ENCODE measurements around the gene SNW1.
"Not testable (repeated sequence)": the region's sequence is repeated elsewhere in the genome, so short reads cannot be mapped to it uniquely, and the experiment has no call there.

Gene SNW1

DNA sequence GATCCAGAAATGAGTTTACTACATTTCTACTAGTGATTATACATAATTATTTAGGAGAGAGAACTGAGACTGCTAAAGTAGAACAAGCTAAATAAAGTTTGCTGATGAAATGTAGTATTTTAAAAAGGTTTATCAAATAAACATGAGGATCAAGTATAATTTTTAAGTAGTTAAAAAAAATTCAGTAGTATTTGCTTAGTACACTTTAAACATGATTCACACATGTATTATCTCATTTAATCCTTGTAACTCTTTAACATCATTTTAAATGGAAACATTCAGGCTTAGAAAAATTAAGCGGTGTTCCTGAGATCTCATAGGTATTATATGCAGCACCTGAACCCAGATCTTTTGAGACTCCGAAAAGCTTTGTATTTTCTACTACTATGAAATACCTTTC lies 8.7 kb downstream of the SNW1 start:
- no peak for DNase-seq (ENCODE audit: low read depth, low spot score)

DNA sequence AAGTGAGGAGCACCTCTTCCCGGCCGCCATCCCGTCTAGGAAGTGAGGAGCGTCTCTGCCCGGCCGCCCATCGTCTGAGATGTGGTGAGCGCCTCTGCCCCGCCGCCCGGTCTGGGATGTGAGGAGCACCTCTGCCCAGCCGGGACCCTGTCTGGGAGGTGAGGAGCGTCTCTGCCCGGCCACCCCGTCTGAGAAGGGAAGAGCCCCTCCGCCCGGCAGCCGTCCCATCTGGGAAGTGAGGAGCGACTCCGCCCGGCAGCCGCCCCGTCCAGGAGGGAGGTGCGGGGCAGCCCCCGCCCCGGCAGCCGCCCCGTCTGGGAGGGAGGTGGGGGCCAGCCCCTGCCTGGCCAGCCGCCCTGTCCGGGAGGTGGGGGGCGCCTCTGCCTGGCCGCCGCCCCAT lies 13.5 kb downstream of the SNW1 start:
- DNase-seq (ENCODE audit: low read depth, low spot score) = not testable (repeated sequence)

DNA sequence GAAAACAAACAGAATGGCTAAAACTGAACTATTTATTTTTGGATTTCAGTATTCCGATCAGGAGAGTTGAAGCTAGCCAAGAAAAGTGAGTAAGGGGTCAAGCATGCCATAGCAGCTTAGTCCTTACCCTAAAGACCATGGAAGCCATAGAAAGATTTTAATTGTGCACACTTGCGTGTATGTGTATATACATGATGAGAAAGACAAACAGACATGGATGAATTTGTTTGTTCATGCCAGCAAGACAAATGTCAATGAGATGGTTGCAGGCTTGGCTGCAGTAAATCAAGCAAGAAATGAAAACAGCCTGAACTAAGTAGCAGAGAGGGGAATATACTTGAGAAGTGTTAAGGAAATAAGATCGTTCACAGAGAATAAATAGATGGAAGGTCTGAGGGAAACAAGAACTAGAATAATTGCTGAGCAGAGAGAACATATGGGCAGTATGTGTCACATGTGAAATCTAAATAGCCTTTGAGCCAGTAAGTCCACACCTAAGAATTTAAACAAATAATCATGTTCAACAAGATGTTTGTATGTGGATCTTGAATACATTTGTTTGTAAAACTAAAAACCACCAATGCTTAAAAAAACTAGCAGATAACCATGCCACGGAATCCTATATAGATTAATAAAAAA lies 14.8 kb downstream of the SNW1 start:
- DNase-seq (ENCODE audit: low read depth, low spot score) = no peak

DNA sequence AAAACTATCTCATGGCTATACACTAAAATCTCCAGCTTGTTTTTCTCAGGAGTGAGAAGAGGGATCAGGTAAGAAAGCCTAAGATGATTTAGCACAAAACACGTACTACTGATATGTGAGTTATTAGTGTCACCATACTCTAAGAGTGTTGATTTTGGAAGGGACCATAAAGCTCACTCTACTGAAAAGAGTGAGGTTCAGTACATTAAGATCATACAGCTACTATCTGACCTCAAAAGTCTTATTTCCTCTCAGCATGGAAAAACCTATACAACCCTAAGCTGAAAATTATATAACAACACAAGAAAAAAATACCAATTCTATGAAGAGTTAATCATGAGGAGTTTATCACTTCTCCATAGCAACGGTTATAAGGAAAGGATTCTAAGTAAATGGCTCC lies 19.5 kb downstream of the SNW1 start:
- DNase-seq (ENCODE audit: low read depth, low spot score) = no peak

DNA sequence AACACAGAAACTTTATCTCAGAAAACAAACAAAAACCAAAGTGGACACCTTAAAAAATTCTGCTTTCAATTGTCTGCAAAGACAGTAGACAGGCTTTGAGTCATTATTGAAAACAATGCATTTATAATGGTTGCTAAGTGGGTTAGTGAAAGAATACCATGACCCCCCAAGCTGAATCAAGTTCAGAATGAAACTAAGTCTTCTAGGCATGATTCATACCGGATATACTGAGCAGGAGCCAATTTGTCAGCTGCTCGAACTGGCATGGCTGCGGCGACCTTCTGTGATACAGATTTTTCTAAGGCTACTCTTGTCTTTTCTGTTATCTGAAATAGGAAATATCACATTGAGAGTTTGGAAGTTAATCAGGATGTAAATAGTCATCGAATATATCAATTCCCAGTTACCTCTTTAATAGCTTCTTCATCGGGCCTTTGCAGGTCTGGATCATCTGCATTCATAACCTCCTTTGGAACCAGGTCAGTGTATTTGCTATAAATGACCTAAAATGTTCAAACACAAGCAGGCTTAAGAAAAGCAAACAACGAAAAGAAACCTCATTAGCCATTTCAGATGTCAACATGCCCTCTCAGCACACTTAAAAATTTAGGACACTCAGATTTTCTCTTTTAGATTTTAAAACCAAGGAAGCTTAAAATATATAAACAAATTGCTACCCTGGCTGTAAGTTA lies 22.3 kb downstream of the SNW1 start:
- no peak for DNase-seq (ENCODE audit: low read depth, low spot score)

DNA sequence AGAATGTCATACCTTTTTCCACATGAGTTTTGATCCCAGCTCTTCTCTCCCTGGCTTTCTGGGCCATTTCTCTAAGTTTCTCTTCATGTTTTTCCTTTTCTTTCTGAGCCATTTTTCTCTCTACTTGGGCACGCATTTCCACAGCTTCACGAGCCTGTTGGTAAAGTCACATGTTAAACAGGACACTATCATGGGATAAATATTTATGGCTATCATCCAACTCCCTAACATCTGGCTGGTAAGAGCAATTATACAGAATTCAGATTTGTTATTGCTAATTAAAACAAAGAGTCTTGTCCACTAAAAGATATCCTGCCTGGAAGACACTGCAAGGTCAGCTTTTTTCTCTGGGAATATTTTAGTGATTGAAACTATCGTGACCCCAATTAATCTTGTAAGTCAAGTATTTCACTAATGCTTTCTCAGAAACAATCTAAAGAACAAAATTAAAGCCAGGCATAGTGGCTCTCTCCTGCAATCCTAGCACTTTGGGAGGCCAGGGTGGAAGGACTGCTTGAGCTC lies 29.9 kb downstream of the SNW1 start:
- DNase-seq (ENCODE audit: low read depth, low spot score) = no peak

DNA sequence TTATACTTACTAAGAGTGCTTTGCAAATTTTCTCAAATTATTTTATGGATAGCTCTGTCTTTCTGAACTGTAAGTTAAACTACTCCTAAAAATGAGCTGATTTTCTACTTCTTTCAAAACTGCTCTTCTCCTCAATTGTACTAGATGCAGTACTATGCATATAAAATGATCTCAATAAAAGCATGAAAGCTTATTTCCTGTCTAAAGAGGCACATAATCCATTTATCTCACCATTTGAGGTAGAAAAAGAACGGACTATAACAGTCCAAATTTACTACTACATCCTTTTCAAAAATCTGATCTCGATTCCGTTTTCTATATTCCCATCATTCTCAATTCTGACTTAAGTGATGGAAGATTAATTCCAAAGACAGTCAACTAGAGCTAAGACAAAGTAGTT lies 38.7 kb downstream of the SNW1 start:
- DNase-seq (ENCODE audit: low read depth, low spot score) = no peak

DNA sequence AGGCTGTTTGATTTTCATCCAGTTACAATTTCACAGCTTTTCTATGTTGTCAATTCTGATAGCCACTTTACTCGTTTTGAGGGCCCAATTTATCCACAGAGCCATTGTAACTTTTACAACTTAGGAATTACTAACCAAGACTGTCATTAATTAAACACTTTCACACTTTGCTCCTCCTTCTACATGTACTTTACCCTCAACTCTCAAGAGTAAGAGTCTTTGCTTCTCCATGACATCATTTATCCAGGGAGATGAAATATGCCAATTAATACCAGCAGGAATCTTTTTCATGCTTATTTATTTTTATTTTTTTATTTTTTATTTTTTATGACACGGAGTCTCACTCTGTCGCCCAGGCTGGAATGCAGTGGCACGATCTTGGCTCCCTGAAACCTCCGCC lies 39.5 kb downstream of the SNW1 start:
- DNase-seq (ENCODE audit: low read depth, low spot score) = no peak

DNA sequence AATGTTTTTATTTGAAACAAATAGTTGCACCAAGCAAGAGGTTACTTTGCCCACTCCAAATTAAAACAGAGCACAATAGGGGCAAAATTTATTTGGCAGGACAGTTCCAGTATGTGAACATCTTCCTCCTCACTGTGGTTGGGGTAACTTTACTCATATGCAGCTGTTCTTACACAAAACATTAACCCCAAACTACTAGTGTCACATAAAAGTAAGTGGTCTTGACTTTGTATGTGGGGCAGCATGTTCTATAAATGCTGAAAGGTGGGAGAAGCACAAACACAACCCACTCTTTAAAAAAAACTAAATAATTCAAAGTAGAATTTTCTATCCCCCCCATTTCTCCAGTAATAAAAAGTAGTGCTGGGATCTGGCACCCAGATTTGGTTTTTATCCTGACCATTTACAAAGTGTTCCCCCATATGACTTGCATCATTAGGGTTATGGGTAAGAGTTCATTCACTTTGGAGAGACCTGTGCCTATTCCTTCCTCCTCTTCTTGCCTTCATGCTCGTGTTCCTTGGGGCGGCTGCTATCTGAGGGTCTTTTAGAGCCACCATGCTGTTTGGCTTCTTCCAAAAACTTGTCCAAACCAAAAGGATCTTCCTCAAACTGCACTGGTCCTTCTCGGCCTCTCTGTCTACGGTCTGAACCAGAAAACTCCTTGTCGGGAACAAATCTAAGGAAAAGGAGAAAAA lies 43.2 kb downstream of the SNW1 start:
- DNase-seq (ENCODE audit: low read depth, low spot score) = no peak

DNA sequence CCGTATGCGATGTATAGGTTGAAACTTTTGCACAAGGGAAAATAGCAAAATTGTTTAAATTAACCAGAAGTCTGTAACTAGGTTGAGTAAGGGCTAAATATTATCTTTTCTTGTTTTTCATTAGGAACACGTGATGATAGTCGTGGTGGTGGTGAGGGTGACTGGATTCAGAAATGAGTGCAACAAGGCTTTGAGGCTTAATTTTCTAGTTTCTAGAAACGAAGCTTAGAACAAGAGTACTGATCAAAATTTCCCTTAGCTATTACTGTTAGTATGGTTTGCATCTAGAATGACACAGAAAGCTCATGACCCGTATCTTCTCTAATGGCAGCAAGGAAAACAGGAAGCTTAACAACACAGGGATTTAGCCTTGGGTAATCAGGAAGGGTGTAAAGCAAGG lies 46.0 kb downstream of the SNW1 start:
- no peak for DNase-seq (ENCODE audit: low read depth, low spot score)

DNA sequence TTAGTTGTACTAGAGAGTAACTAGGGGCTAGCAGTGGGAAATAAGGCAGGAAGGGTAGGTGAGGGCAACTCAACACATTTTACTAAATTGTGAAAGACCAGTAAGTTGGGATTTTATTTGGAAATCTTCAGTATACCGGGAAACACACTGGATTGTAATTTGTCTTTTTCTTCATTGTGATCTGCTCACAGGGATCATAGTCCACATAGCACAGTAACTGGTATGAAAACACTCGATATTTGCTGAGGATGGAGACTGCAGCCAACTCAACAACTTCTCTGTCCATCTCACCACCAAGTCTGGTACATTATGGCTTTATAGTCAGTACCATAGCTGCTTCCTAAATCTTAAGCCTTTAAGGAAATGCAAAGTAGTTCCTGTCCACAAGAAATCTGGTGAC lies 50.6 kb downstream of the SNW1 start:
- no peak for DNase-seq (ENCODE audit: low read depth, low spot score)

DNA sequence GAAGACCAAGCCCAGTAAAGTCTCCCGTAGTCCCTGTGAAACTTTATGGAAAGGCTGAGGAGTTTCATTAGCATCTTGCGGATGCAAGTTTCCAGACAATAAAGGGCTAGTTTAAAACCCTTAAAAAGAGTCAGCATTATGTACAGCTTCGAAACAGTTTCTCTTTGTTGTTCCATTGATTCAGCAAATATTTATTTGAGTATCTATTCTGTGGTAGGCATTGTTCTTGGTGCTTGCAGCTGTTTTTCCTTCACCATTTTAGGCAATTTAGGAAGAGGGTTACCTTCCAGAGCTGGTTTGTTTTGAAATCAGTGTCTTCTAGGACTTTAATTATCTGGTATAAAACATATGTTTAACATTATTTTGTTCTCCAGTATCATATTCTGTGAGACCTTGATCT lies 51.5 kb downstream of the SNW1 start:
- DNase-seq (ENCODE audit: low read depth, low spot score) = no peak

DNA sequence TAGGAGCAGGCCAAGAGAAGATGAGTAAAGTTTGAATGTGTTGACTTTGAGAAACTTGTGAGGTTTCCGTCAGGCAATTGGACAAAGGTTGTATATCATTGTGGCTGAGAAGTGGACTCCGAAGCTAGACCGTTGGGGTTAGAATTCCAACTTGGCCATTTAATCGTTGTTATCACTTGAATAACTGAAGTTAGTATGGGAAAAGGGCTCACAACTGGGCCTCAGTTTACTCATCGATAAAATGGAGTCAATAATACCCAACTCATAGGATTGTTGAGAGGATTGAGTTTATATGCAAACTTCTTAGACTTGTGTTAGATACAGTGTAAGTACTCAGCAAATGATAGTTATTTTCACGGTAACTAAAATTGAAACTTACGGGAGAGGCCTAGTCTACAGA lies 52.2 kb downstream of the SNW1 start:
- no peak for DNase-seq (ENCODE audit: low read depth, low spot score)

DNA sequence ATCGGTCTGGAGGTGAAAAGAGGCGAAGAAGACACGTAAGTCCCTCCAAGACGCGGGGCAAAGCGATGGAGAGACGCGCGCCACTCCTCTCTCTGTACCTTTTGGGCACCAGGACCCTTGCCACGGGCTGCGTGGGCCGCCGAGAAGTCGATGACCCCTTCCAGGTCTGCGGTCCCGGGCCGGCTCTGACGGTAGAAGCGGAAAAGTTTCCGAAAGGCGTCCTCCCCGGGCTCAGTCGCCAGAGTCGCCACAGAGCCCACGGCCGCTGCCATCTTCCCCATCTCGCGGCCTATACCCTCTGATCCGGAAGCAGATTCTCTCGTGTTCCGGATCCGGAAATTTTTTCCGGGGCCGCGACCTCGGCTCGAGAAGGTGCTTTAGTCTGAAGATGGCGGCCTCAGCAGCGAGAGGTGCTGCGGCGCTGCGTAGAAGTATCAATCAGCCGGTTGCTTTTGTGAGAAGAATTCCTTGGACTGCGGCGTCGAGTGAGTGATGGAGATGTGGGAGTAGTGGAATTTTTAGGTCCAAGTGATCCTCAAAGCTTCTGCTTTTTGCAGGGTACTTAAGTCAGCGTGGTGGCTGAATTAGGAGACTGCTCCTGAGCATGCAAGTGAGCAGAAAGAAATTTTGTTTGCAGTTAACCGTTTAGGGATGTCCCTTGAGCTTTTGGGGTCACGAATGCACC lies 53.1 kb downstream of the SNW1 start, which contains the start of the genes ALKBH1 and SLIRP:
ALKBH1 (minus strand) TSS at position 300 of the 685 bp plus-strand sequence; CDS start at position 281, 19 bp downstream.
SLIRP (plus strand) TSS at position 380 of the 685 bp plus-strand sequence; CDS start at position 389, 9 bp downstream.
- peak; percentile 88 for DNase-seq (ENCODE audit: low read depth, low spot score)

DNA sequence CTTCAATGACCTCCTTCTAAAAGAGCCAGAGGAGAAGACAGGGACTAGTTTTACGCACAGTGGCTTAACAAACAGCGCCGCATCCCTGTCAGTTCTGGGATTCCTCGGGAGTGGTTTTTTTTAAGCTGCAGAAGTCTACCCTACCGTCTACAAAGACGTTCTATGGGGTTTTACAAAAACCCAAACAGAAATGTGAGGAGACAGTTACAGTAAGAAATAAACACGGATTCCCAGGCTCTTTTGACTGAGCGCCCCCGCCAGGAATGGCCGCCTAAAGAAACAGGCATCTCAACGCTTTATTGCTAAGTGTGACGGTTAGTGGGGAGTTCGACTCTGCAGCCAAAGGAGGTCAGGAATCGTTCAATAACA lies 53.6 kb downstream of the SNW1 start:
- no peak for DNase-seq (ENCODE audit: low read depth, low spot score)

DNA sequence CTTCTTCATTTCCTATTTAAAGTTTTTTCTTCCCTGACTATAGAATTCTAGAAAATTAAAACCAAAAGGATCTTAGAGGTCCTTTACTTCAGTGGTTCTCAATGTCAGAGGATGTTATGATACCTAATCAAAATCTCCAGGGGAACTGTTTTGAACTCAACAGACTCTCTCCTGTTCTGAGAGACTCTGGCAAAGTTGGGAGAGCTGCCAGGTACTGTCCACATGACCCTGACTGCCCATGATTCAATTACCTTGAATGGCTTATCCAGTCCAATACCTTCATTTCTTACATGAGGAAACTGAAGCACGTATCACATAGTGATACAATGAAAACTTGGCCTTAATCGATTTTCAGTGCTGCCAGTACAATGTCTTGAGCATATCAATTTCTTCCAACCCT lies 69.7 kb downstream of the SNW1 start:
- DNase-seq (ENCODE audit: low read depth, low spot score) = no peak

DNA sequence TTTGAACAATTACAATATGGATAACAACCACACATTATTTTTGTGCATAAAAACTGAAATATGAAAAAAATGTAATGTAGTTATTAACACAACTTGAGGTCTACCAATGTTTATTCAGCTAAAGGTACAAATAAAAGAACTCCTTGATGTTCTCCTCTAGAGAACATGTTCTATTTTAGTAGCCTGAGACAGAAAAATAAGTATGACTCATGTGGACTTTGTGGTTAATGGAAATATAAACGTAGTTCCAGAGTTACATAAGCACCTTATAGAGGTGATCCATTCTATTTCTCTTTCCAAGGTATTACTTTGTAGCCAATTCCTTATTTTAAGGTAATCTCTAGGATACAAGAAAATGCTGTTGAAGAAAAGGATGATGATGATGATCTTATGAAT lies 78.8 kb downstream of the SNW1 start:
- DNase-seq (ENCODE audit: low read depth, low spot score) = no peak

DNA sequence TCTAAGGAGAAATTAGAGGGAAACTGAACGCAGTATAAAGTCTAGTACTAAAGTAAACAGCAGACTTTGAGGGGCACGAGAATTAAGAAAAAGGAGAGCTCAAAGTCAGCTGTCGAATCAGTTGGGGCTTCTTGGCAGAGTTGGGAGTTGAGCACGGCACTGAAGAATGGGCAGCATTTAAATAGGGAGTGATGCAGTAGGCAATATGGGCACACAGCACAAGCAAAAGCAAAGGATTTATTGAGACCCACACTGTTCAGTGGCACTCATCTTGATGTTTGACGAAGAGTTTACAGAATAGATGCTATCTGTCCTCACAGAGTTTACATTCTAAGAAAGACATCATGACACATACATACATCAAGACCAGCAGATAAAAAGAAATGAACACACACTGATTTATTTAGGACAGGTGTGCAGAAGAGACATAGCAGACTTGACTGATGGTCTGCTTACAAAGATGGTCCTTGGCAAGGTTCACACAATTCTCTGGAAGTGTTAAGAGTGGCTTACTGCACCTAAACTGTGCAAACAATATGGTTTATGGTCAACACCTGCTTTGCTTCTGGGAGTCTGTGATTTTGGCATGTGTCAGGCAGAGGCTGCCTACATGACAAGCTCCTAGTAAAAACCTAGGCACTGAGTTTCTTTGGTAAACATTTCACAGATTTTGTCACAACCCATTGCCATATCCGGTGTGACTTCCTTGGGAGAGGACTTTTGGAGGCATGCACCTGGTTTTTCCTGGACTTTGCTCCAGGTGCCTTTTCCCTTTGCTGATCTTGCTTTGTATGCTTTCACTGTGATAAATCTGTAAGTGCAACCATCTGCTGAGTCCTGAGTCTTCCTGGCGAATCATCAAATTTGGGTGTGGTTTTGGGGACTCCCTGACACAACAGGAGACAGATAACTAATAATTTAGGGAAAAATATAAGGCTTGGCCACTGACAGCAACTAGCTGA lies 79.5 kb downstream of the SNW1 start:
- no peak for DNase-seq (ENCODE audit: low read depth, low spot score)

DNA sequence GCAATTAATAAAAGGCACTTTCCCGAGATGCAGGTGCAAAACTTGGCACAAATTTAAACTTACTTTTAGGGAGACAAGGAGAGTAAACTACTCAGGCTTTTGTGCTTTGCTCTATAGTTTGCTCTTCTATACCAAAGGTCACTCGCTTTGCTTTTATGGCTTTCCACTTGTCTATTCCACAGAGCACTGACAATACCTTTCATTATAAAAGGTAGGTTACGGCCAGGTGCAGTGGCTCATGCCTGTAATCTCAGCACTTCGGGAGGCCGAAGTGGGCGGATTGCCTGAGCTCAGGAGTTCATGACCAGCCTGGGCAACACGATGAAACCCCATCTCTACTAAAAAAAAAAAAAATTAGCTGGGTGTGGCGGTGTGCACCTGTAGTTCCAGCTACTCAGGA lies 86.0 kb downstream of the SNW1 start:
- DNase-seq (ENCODE audit: low read depth, low spot score) = no peak

DNA sequence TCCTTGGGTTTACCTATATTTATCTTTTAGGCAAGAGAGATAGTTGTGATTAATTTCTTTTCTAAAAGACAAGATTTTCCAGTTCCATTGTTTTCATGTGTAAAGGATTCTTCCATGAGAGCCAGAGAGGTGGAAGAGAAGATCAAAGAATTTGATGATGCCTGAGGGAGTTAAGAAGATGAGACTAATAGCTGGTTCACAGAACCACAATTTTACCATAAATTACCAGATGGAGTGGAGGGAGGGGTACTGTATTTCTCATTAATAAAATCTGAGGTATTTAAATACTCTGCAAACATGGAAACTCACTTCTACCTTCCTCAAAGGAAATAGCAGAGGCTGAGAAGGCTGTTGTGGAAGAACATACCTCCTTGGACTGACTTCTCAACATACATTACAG lies 87.8 kb downstream of the SNW1 start:
- no peak for DNase-seq (ENCODE audit: low read depth, low spot score)
